HCT116 (cell line): ENCODE measurements around the gene DIP2C. TPM values are rescaled to one million over a fixed set of nuclear protein-coding genes. Genes with fewer than 3 reads are reported as not detected.

Experiments
- ATAC-seq: fragments of 200-7000 bp; cut with Tn5 transposase; 2 replicates; pipeline ENCODE4 v1.9.1; 2020; ENCODE audit warnings: mild to moderate bottlenecking, moderate library complexity
- BruUV-seq: library from RNA; stranded (reverse); fragments of 400-500 nt; replicated peaks from 2 replicates; lab custom pipeline; 2021; lab: Mats Ljungman, UMichigan
- CTCF ChIA-PET: fragments of 300-600 bp; sonication (Branson Sonifier 250); formaldehyde crosslinking; loops from one replicate; lab custom pipeline; 2021; ENCODE audit warnings: antibody characterized with exemption; lab: Charles Lee
- POLR2A ChIA-PET: fragments of 300-600, 350-600 bp; sonication (Branson Sonifier 250); formaldehyde crosslinking; loops from one replicate; lab custom pipeline; 2021; ENCODE audit warnings: antibody characterized with exemption; lab: Charles Lee
- RAD21 ChIA-PET, 2 experiments: fragments of 300-600 bp; sonication (Branson Sonifier 250); formaldehyde crosslinking; loops; one replicate each; lab custom pipeline; 2023; ENCODE audit warnings: low total read pairs in 2 of 2; ENCODE audit not compliant: uncharacterized antibody in 2 of 2, unreplicated experiment in 2 of 2, low non-redundant PET in 1 of 2; lab: Charles Lee
- DNase-seq: peaks from one replicate; pipeline ENCODE4 v3.0.0-alpha.2; 2010; ENCODE audit warnings: low read depth, low spot score
- H2AFZ ChIP-seq: fragments of 200-600 bp; shearing (Covaris generic), sonication (generic); 2 replicates; pipeline ENCODE4 v1.6.1; 2017; ENCODE audit warnings: low read depth, mixed run types, mixed read lengths, antibody characterized with exemption, low read length; ENCODE audit not compliant: poor library complexity, severe bottlenecking
- H3K27ac ChIP-seq: 2 replicates; pipeline ENCODE4 v1.5.1; 2012; ENCODE audit warnings: low read depth, low read length
- H3K27me3 ChIP-seq: fragments of 200-600 bp; sonication (generic); 2 replicates; pipeline ENCODE4 v1.6.1; 2016; ENCODE audit warnings: mixed run types, low read length, mixed read lengths; ENCODE audit not compliant: insufficient read depth
- H3K36me3 ChIP-seq, 2 experiments: fragments of 200-500 bp in 1 of 2; fragments of 200-600 bp in 1 of 2; sonication (Bioruptor generic) in 1 of 2; sonication (generic) in 1 of 2; 2 replicates each; pipeline versions ENCODE4 v1.5.1 to v1.6.1; 2014 to 2016; ENCODE audit warnings: low read length in 2 of 2, inconsistent platforms in 1 of 2, mixed read lengths in 1 of 2, mixed run types in 1 of 2; ENCODE audit not compliant: insufficient read depth in 2 of 2, control insufficient read depth in 1 of 2
- H3K4me1 ChIP-seq, 2 experiments: fragments of 200-600 bp in 1 of 2; sonication (generic) in 1 of 2; 2 replicates each; pipeline versions ENCODE4 v1.5.1 to v1.6.1; 2012 to 2017; ENCODE audit warnings: low read length in 2 of 2, inconsistent platforms in 1 of 2, mild to moderate bottlenecking in 1 of 2, mixed read lengths in 1 of 2, mixed run types in 1 of 2, moderate library complexity in 1 of 2; ENCODE audit not compliant: insufficient read depth in 2 of 2, control insufficient read depth in 1 of 2
- H3K4me2 ChIP-seq: fragments of 200-600 bp; sonication (generic); 2 replicates; pipeline ENCODE4 v1.6.1; 2017; ENCODE audit warnings: mixed run types, low read length, mixed read lengths
- H3K4me3 ChIP-seq, 2 experiments: fragments of 200-600 bp in 1 of 2; sonication (generic) in 1 of 2; replicated peaks in 1 of 2; 2 replicates each; pipeline ENCODE4 v1.5.1; 2011 to 2016; ENCODE audit warnings: low read length in 2 of 2, control low read depth in 1 of 2, low read depth in 1 of 2, mild to moderate bottlenecking in 1 of 2, mixed read lengths in 1 of 2, mixed run types in 1 of 2
- H3K79me2 ChIP-seq: fragments of 200-600 bp; sonication (generic); 2 replicates; pipeline ENCODE4 v1.6.1; 2017; ENCODE audit warnings: mild to moderate bottlenecking, mixed run types, low read length, moderate library complexity, mixed read lengths; ENCODE audit not compliant: insufficient read depth
- H3K9ac ChIP-seq: fragments of 200-600 bp; sonication (generic); 2 replicates; pipeline ENCODE4 v1.6.1; 2016; ENCODE audit warnings: low read length, mixed read lengths
- H3K9me2 ChIP-seq: fragments of 200-600 bp; sonication (generic), shearing (Covaris generic); 2 replicates; pipeline ENCODE4 v1.6.1; 2017; ENCODE audit warnings: mixed run types, mild to moderate bottlenecking, moderate library complexity; ENCODE audit not compliant: insufficient read depth
- H3K9me3 ChIP-seq, 2 experiments: fragments of 200-500 bp in 1 of 2; fragments of 200-600 bp in 1 of 2; sonication (Bioruptor generic) in 1 of 2; sonication (generic) in 1 of 2; 2 replicates each; pipeline ENCODE4 v1.6.1; 2014 to 2017; ENCODE audit warnings: low read length in 2 of 2, mixed read lengths in 2 of 2, inconsistent platforms in 1 of 2, low read depth in 1 of 2, mild to moderate bottlenecking in 1 of 2, mixed run types in 1 of 2, moderate library complexity in 1 of 2; ENCODE audit not compliant: control insufficient read depth in 1 of 2, insufficient read depth in 1 of 2
- H4K20me1 ChIP-seq: fragments of 200-600 bp; sonication (generic), shearing (Covaris generic); 2 replicates; pipeline ENCODE4 v1.6.1; 2017; ENCODE audit warnings: mixed run types, mild to moderate bottlenecking, moderate library complexity; ENCODE audit not compliant: insufficient read depth
- ATF3 ChIP-seq: IDR thresholded peaks from 2 replicates; pipeline ENCODE4 v1.6.1; 2012
- EGR1 ChIP-seq: IDR thresholded peaks from 2 replicates; pipeline ENCODE4 v1.6.1; 2012; ENCODE audit warnings: low read depth
- EZH2 ChIP-seq: fragments of 200-600 bp; sonication (generic); IDR thresholded peaks from 2 replicates; pipeline ENCODE4 v1.6.1; 2017; ENCODE audit warnings: antibody characterized with exemption, mixed run types
- EZH2phosphoT487 ChIP-seq: fragments of 200-600 bp; IDR thresholded peaks from 2 replicates; pipeline ENCODE4 v1.6.1; 2018; ENCODE audit warnings: antibody characterized with exemption, borderline replicate concordance
- REST ChIP-seq: IDR thresholded peaks from 2 replicates; pipeline ENCODE4 v1.6.1; 2012; ENCODE audit warnings: low read depth
- SIN3A ChIP-seq: IDR thresholded peaks from 2 replicates; pipeline ENCODE4 v1.6.1; 2012; ENCODE audit warnings: low read depth
- SP1 ChIP-seq: IDR thresholded peaks from 2 replicates; pipeline ENCODE4 v1.6.1; 2012; ENCODE audit warnings: low read depth
- ZBTB33 ChIP-seq: IDR thresholded peaks from 2 replicates; pipeline ENCODE4 v1.6.1; 2011; ENCODE audit warnings: mild to moderate bottlenecking, low read length, moderate library complexity; ENCODE audit not compliant: insufficient replicate concordance; ENCODE audit errors: extremely low read depth
- ZNF274 ChIP-seq: fragments of 200-500 bp; sonication (Bioruptor generic); IDR thresholded peaks from 2 replicates; pipeline ENCODE4 v1.6.1; 2014; ENCODE audit warnings: mild to moderate bottlenecking, low read depth, low read length, inconsistent platforms
- intact Hi-C: fragments of 100-400 bp; cut with micrococcal nuclease; formaldehyde crosslinking; loops from 2 replicates; pipeline ENCODE4 v1.10.0; 2022
- total RNA-seq: library from RNA; stranded (reverse); gene quantifications from one replicate; pipeline ENCODE4 v1.2.1, GENCODE V29; 2021; ENCODE audit not compliant: unreplicated experiment

DIP2C gene
- total RNA-seq, 1 experiment from 2014 or later: 15.4 TPM

- CTCF ChIA-PET: no interaction called here
- H3K4me2 ChIP-seq: no peak overlapping the region
- H3K27me3 ChIP-seq: no peaks in the 10 kb centered on the region
- POLR2A ChIA-PET: no interaction called here
- intact Hi-C loops: no loop called here
- H3K79me2 ChIP-seq: no peaks in the 10 kb centered on the region
- no peak overlapping the region for H2AFZ ChIP-seq
- no peak overlapping the region for H3K4me3 ChIP-seq
- H3K27ac ChIP-seq: no peak overlapping the region
- ATAC-seq (no peak), DNase-seq (no peak)
- H3K4me1 ChIP-seq: no peaks in the 10 kb centered on the region
- no peaks in the 10 kb centered on the region for H3K9me3 ChIP-seq
- peaks cover 0 to 2% of the 10 kb centered on the region in 2 experiments; a peak in 1 of 4 replicates for H3K36me3 ChIP-seq
- TF ChIP-seq EZH2phosphoT487 (no peak), ZBTB33 (no peak)
- H3K9ac ChIP-seq: no peak overlapping the region
- no TSS peak for BruUV-seq
- RAD21 ChIA-PET: no interaction called here
- H3K9me2 ChIP-seq: no peaks in the 10 kb centered on the region
- no peaks in the 10 kb centered on the region for H4K20me1 ChIP-seq
These were observed 413.8 kb downstream of the DIP2C start for GRCh38 chr10:275680-276079.

- intact Hi-C loops: no loop called here
- POLR2A ChIA-PET: no interaction called here
These were observed 414.6 kb downstream of the DIP2C start for GRCh38 chr10:274866-275265.

More at GRCh38 chr10:274866-275265, 414.6 kb downstream of the DIP2C start:
- BruUV-seq: no TSS peak
- Histone ChIP-seq H3K4me2 (no peak overlapping the region), H3K9ac (no peak overlapping the region), H3K9me3 (no peaks in the 10 kb centered on the region), H3K9me2 (no peaks in the 10 kb centered on the region), H3K79me2 (no peaks in the 10 kb centered on the region), H3K4me3 (no peak overlapping the region), H2AFZ (no peak overlapping the region), H3K27ac (no peak overlapping the region), H3K27me3 (no peaks in the 10 kb centered on the region), H4K20me1 (no peaks in the 10 kb centered on the region), H3K4me1 (no peaks in the 10 kb centered on the region), H3K36me3 (no peaks in the 10 kb centered on the region)
- CTCF ChIA-PET: no interaction called here
- DNase-seq (no peak), ATAC-seq (no peak)
- RAD21 ChIA-PET: no interaction called here
- no peak for TF ChIP-seq EZH2
- TF ChIP-seq SP1: no peak
- TF ChIP-seq SIN3A: no peak
- no peak for TF ChIP-seq REST
- no peak for TF ChIP-seq EGR1
- TF ChIP-seq ATF3: no peak
- no peak for TF ChIP-seq ZNF274
